ENCODE results near the gene ISLR.

GRCh38 chr15:74222240-74223119 is 49.0 kb downstream of the ISLR start:
- TF ChIP-seq POLR2A (IDR thresholded peaks at IDR 0.05) (no peak), CTCF (IDR thresholded peaks at IDR 0.05) (no peak)
